GM12891 (cell line): ENCODE data around the gene GMEB1.
"Not testable (repeated sequence)": the region's sequence is repeated elsewhere in the genome, so short reads cannot be mapped to it uniquely, and the experiment has no call there.

Experiments used
- POLR2A ChIP-seq: IDR thresholded peaks from 2 replicates; pipeline ENCODE4 v1.6.1; 2011; ENCODE audit warnings: low read depth, low read length, control low read depth
- POLR2AphosphoS5 ChIP-seq: IDR thresholded peaks from 2 replicates; pipeline ENCODE4 v1.6.1; 2011; ENCODE audit warnings: low read depth, low read length, control low read depth
- SPI1 ChIP-seq: IDR thresholded peaks from 2 replicates; pipeline ENCODE4 v1.6.1; 2011; ENCODE audit warnings: low read depth, low read length, control low read depth
- TAF1 ChIP-seq: IDR thresholded peaks from 2 replicates; pipeline ENCODE4 v1.6.1; 2011; ENCODE audit warnings: low read depth, low read length, control low read depth

GRCh38 chr1:28672971-28673370, 4.4 kb downstream of the GMEB1 start:
- not testable (repeated sequence) for TF ChIP-seq POLR2A, POLR2AphosphoS5, TAF1, SPI1
